ENCODE results near the gene AJAP1.

Gene AJAP1

GRCh38 chr1:4769516-4770280 lies 115.3 kb downstream of the AJAP1 start:
- DNase-seq (ENCODE audit: low read depth in 2 of 2): no peak

- DNase-seq (ENCODE audit: low read depth in 2 of 2): no peak
Observed at GRCh38 chr1:4770713-4771112, 116.3 kb downstream of the AJAP1 start.

GRCh38 chr1:4771267-4771666 lies 116.9 kb downstream of the AJAP1 start:
- no peak for DNase-seq (ENCODE audit: low read depth in 2 of 2)

GRCh38 chr1:4771721-4772120 lies 117.3 kb downstream of the AJAP1 start:
- no peak for DNase-seq (ENCODE audit: low read depth in 2 of 2)

- no peak for DNase-seq (ENCODE audit: low read depth in 2 of 2)
Observed at GRCh38 chr1:4772294-4773010, 118.0 kb downstream of the AJAP1 start.

- DNase-seq (ENCODE audit: low read depth in 2 of 2): no peak
Observed at GRCh38 chr1:4773226-4773625, 118.8 kb downstream of the AJAP1 start.

- DNase-seq (ENCODE audit: low read depth in 2 of 2): no peak
Observed at GRCh38 chr1:4775506-4775905, 121.1 kb downstream of the AJAP1 start.

GRCh38 chr1:4778056-4778455 lies 123.6 kb downstream of the AJAP1 start:
- no peak for DNase-seq (ENCODE audit: low read depth in 2 of 2)

GRCh38 chr1:4781646-4782045 lies 127.2 kb downstream of the AJAP1 start:
- DNase-seq (ENCODE audit: low read depth in 2 of 2): no peak

- DNase-seq (ENCODE audit: low read depth in 2 of 2): no peak
Observed at GRCh38 chr1:4784761-4785160, 130.4 kb downstream of the AJAP1 start.

- no peak for DNase-seq (ENCODE audit: low read depth in 2 of 2)
Observed at GRCh38 chr1:4786055-4786454, 131.6 kb downstream of the AJAP1 start.

GRCh38 chr1:4787551-4787950 lies 133.1 kb downstream of the AJAP1 start:
- no peak for DNase-seq (ENCODE audit: low read depth in 2 of 2)

GRCh38 chr1:4792565-4792964 lies 138.2 kb downstream of the AJAP1 start:
- no peak for DNase-seq (ENCODE audit: low read depth in 2 of 2)

GRCh38 chr1:4794020-4794780 lies 139.8 kb downstream of the AJAP1 start:
- DNase-seq (ENCODE audit: low read depth in 2 of 2): no peak

GRCh38 chr1:4796161-4797015 lies 142.0 kb downstream of the AJAP1 start:
- no peak for DNase-seq (ENCODE audit: low read depth in 2 of 2)

- DNase-seq (ENCODE audit: low read depth in 2 of 2): no peak
Observed at GRCh38 chr1:4797016-4797410, 142.6 kb downstream of the AJAP1 start.

GRCh38 chr1:4797429-4797828 lies 143.0 kb downstream of the AJAP1 start:
- DNase-seq (ENCODE audit: low read depth in 2 of 2): no peak

- no peak for DNase-seq (ENCODE audit: low read depth in 2 of 2)
Observed at GRCh38 chr1:4801192-4801924, 146.9 kb downstream of the AJAP1 start.

GRCh38 chr1:4802024-4802423 lies 147.6 kb downstream of the AJAP1 start:
- no peak for DNase-seq (ENCODE audit: low read depth in 2 of 2)

GRCh38 chr1:4803335-4803734 lies 148.9 kb downstream of the AJAP1 start:
- DNase-seq (ENCODE audit: low read depth in 2 of 2): no peak

GRCh38 chr1:4805987-4806386 lies 151.6 kb downstream of the AJAP1 start:
- DNase-seq (ENCODE audit: low read depth in 2 of 2): no peak

All from stimulated activated CD8-positive, alpha-beta memory T cell treated with anti-CD3 and anti-CD28 coated beads, Interleukin-2, amount 100 ng/mL, for 48 hours (primary cell).